Stimulated activated CD4-positive, alpha-beta T cell treated with anti-CD3 and anti-CD28 coated beads, Interleukin-4, amount 100 ng/mL, for 24 hours (primary cell): ENCODE data around the gene CRAT.
"Not testable (repeated sequence)": the region's sequence is repeated elsewhere in the genome, so short reads cannot be mapped to it uniquely, and the experiment has no call there.

Source experiments
- DNase-seq: peaks from one replicate; pipeline ENCODE4 v3.0.0-alpha.2; 2020

Gene CRAT

DNA sequence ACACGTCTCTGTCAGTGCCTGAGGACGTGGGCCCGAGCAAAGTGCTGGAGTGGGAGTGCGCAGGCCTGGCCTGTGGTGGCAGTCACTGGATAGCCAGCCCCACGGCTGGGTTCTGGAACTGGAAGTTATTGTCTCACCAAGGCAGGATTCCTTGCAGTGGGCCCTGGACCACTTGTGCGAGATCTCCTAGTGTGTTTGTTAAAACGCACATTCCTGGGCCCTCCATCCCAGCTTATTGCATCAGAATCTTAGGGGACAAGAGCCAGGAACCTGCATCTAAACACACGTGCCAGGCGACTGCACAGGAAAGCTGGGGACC lies 27.5 kb upstream of the CRAT start:
- DNase-seq = no peak

- DNase-seq = no peak
Measured at GRCh38 chr9:129137292-129138143, 26.9 kb upstream of the CRAT start.

- no peak for DNase-seq
Measured at GRCh38 chr9:129136446-129137035, 25.9 kb upstream of the CRAT start.

DNA sequence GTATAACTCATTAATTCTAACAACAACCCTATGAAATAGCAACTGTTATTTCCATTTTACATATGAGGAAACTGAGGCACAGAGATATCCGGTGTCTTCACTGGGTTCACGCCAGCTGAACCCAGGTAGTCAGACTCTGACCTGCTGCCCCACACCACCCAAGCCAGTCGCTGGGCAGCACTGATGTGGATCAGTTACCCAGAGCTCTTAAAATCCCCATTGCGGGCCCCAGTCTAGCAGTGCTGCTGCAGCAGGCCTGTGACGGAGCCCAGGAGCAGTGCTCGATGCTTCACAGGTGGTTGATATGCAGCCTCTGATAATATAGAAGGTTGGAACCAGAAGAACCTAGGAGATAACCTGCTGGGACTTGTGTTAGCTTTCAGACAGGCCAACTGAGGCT lies 24.9 kb upstream of the CRAT start:
- no peak for DNase-seq

DNA sequence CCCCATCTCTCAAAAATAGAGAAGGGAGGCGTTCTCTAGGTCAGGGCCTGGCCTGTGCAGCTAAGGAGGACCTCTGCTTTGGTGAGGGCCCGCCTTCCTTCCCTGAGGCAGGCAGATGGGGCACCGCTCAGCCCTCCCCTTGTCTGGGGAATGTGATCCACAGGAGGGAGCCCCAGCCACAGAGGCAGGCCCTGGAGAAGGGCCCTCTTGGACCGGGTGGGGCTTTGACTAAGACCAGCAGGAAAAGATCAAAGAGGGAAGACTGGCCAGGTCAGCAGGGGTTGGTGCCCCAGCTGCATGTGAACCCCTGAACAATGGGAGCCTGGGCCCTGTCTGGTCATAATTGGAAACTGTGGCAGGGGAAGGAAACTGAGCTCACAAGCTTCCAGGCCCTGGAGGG lies 22.5 kb upstream of the CRAT start:
- DNase-seq = no peak

DNA sequence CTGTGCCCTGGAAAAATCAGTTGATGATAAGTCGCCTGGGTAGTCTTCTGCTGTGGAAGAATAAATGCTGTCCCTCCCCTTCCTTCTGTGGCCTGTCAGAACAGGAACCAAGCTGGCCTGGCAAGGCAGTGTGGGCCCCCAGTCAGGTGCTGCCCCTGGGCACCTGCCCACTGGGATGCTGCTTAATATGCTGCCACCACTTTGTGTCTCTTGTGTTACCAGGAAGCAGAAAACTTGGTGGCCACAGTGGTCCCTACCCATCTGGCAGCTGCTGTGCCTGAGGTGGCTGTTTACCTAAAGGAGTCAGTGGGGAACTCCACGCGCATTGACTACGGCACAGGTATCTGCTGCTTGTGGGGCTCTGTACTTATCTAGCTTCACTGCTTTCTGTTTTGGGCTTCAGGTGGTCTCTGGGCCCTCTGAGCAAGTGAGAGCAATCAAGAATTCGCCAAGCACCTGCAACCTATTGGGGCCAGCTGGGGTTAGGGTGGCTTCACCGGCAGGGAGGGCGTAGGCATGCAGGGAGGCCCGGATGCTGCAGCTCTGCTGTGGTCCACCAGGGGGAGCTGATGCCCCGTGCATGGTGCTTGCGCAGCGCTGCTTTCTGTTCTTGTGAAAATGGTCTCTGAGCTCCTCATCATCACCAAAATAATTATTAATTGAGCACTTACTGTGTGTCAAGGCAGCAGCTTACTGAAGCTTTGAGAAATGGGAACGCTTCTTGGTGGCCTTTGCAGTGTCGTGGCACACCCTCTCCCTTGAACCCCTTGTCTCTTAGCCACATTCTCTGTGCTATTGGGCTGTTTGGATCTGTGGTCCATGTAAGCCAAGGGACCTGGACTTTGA lies 20.9 kb upstream of the CRAT start:
- peak; percentile 88 for DNase-seq

DNA sequence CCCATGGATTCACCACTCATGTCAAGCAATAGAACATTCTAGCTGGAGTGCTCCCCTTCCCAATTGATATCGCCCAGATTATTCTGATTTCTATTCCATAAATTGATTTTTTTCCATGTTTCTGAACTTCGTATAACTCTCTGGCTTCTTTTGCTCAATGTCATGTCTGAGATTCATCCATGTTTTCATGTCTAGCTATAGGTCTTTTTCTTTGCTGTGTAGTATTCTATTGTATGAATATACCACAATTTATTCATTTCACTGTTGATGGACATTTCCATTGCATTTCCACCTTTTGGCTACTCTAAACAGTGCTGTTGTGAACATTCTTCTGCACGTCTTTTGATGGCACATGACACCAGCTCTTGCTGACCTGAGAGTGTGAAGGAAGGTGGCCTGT lies 20.2 kb upstream of the CRAT start:
- no peak for DNase-seq

GRCh38 chr9:129130271-129130670 lies 19.7 kb upstream of the CRAT start:
- DNase-seq = not testable (repeated sequence)

GRCh38 chr9:129128689-129129088 lies 18.1 kb upstream of the CRAT start:
- no peak for DNase-seq

- no peak for DNase-seq
Measured at GRCh38 chr9:129126749-129127618, 16.4 kb upstream of the CRAT start.

DNA sequence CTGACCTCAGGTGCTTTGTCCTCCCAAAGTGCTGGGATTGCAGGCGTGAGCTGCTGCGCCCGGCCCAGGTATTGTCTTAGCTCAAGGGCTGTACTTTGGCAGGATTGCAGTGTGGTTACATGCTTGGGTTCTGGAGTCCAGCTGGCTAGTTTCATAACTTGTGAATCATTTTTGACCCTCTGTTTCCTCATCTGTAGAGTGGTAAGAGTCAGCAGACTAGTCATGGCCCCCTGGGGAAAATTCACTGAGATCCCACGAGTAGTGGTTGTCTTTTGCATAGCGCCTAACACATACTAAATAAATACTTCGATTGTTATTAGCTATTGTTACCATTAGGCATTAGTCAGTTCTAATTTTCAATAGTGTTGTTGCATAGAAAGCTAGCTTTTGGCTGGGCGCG lies 14.9 kb upstream of the CRAT start:
- DNase-seq = no peak

DNA sequence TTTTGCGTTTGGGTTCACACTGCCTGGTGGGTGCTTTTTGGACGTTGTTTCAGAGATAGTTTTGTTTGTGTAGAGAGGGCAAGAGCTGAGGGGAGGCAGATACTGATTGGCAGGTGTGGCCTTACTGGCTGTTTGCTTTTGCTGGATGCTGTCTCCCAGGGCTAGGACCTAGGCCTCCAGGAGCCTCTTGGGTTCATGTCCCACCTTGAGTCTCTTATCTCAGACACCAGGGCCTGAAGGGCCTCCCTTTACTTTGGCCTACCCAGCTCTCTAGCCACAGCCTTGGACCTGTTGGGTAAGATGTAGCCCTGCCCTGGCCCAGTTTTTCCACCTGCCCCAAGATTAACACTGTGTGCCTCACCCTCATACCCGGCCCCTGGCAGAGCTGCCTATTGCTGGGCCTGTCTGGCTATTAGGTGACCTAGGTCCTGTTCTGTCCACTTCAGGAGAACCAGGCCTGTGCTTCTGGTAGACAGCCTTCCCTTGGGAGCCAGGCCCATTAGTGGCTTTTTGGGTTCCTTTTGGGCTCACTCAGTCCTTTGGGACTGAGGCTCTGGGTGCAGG lies 14.0 kb upstream of the CRAT start:
- DNase-seq = no peak

- not testable (repeated sequence) for DNase-seq
Measured at GRCh38 chr9:129122976-129123375, 12.4 kb upstream of the CRAT start.

GRCh38 chr9:129122133-129122532 lies 11.5 kb upstream of the CRAT start:
- no peak for DNase-seq

DNA sequence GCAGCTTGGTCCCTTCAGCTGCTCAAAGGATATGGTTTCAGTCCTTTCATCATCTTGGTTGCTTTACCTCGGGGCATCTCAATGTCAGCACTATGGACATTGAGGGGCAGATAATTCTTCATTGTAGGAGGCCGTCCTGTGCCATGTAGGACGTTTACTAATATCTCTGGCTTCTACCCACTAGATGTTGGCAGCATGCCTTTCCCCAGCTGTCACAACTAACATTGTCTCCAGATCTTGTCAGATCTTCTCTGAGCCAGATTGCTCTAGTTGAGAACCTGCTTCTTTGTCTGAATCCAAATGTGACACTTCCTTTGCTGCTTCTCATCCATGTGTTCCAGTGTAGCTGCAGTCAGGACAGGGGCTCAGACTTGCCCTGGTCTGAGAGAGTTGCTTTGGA lies 10.9 kb upstream of the CRAT start:
- DNase-seq = no peak

DNA sequence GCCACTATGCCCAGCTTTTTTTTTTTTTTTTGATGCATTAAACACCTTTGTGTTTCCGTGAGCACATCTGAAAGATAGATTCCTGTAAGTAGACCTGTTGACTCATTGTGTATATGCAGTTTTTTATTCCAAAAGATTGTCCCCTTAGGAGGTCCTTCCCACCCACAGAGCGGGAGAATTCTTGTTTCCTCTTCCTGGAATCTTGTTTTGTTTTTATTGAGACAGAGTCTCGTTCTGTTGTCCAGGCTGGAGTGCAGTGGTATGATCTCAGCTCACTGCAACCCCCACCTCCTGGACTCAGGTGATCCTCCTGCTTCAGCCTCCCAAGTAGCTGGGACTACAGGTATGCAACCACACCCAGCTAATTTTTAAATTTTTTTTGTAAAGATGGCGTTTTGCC lies 8.2 kb upstream of the CRAT start:
- no peak for DNase-seq

DNA sequence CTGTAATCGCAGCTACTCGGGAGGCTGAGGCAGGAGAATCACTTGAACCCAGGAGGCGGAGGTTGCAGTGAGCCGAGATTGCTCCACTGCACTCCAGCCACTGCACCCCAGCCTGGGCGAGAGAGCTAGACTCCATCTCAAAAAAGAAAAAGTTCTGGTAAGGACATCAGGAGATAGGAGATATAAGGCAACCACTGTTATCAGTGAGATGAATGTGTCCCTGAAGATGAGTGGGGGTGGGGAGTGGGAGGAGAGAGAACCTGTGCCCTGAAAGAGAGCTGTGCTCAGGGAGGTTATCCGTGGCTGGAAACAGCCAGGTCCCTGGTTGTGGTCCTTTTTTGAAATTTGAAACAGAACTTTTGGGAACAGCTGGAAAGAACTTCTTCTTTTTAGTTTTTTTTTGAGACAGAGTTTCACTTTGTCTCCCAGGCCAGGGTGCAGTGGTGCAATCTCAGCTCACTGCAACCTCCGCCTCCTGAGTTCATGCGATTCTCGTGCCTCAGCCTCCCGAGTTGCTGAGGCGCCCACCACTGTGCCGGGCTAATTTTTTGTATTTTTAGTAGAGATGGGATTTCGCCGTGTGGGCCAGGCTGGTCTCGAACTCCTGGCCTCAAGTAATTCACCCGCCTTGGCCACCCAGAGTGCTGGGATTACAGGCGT lies 3.2 kb upstream of the CRAT start:
- no peak for DNase-seq

- not testable (repeated sequence) for DNase-seq
Measured at GRCh38 chr9:129112526-129112925, 1.9 kb upstream of the CRAT start.

DNA sequence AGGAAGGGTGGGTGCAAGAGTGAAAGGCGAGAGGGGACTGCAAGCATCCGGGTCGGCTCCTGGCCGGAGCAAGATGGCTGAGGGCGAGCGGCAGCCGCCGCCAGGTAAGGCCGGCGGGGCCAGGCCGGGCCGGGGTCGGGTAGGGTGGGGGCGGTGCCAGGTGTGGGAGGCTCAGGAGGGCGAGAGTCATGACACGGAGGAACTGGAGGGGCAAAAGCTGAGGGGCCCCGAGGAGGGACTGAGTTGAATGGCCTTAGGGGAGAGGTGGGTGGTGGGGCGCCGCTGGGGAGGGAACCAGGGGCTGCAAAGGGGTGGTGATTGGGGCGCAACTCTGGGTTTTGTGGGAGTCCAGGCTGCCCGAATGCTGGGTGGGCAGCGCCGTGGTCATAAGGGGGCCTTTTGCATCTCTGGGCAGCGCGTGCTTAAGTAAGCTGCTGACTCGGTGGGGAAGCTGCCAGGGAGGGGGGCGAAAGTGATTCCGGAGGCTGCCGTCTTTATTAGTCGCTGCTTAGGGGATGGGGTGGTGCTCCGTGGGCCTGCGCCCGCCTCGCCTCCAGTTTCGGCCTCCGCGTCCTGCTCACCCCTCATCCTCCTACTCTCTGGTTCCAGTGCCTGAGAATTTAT lies 1.0 kb upstream of the CRAT start:
- DNase-seq = peak; percentile 41

- no peak for DNase-seq
Measured at GRCh38 chr9:129109952-129110739, 447 bp downstream of the CRAT start.

GRCh38 chr9:129109537-129109903 lies 1.1 kb downstream of the CRAT start:
- peak; percentile 19 for DNase-seq
